HG03045 (cell line): Measurements from ENCODE around the gene TMEM35B.
"Not testable (repeated sequence)": the region's sequence is repeated elsewhere in the genome, so short reads cannot be mapped to it uniquely, and the experiment has no call there.

Experiments
- ATAC-seq: cut with Tn5 transposase; IDR thresholded peaks from one replicate; pipeline ENCODE4 v1.9.1; 2021; ENCODE audit warnings: mild to moderate bottlenecking, moderate library complexity; ENCODE audit not compliant: unreplicated experiment

TMEM35B gene

DNA sequence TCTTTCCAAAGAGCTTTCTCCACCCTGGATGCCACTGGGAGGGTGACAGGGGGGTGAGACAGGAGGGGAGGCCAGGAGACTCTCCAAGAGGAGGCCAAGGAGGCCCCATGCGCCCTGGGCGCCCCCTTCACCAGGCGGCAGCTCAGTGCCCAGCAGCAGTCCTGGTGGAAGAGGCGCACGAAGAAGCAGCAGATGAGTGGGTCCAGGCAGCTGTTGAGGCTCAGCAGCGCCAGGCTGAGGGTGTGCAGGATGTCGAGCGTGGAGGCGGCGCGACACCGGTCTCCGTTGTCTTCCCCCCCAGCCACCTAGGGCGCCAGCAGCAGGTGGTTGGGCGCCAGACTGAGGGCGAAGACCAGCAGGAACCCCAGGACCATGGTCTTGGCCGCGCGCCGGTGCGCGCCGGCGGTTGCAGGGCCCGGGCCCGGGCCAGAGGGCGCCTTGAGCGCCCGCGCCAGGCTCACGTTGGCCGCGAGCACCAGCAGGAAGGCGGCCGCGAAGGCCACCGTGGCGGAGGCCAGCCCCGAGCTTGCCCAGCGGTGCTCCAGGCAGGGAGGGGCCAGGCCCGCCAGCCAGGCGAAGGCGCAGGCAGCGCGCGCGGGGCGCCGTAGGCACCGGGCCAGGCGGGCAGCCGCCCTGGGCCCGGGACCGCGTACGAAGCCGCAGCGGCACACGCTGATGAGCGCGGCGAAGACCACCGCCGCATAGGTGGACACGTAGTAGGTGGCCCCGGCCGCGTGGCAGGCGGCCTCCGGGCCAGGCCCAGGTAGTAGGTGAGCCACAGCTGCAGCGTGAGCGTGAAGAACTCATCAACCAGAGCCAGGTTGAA, 8.6 kb downstream of the TMEM35B start:
- no peak for ATAC-seq

DNA sequence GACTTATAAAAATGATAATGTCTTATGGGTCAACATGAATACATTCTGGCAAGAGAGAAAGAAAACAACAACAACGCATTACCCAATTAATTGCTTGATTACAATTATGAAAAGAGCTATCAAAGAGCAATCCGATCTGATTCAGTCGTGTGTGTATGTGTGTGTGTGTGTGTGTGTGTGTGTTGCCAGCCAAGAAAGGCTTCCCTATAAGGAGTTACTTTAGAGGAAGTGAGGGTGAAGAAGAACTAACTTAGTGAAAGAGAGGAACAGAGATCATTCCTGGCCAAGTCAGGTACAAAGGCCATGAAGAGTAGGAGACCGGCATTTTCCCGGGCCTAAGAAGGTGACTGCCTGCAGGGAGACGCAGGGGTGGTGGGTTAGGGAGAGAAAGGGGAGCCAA, 9.4 kb downstream of the TMEM35B start:
- no peak for ATAC-seq

DNA sequence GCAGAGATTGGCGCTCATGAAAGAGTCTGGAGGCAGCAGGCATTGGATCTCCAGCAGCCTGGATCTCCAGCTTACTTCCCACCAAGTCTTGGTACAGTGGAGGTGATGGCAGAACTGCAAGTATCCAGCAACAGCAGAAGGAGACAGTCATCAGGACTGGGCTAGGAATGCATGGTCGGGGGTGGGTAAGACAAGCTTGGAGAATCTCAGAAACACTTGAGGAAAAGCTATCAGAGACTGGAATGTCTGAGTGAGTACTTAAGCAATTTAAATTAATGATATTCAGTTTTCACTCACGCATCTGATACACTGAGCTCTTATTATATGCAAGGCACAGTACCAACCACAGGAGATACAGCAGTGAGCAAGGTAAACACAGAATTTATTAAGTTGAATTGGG, 9.8 kb downstream of the TMEM35B start:
- no peak for ATAC-seq

DNA sequence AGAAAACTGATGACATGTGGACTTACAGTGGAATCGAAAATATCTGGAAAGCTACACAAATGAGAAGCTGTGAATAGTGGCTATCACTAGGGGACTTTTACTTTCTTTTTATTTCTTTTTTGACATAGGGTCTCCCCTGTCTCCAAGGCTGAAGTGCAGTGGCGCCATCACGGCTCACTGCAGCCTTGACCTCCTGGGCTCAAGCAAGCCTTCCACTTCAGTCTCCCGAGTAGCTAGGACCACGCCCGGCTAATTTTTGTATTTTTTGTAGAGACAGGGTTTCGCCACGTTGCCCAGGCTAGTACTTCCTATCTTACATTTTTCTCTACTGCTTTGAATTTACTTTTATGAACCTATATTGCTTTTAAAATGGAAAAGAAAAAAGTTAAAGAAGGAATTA, 10.5 kb downstream of the TMEM35B start:
- ATAC-seq = no peak

DNA sequence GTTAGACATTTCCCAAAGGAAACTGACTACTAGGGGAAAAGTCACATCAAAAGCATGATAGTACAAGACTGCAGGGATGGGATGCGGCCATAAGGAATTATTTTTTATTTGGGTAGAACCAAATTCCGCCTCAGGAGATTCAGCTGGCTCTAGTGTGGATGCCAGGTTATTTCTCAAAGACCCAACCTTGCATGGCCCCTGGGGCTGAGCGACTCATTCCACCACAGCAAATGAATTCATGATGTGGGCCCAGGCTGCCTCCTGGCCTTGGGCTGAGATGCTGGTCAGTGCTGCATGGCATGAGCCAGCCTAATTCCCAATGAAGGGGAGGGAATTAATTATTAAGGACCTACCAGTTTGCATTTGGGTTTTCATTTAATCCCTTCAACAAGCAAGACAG, 11.8 kb downstream of the TMEM35B start:
- no peak for ATAC-seq

DNA sequence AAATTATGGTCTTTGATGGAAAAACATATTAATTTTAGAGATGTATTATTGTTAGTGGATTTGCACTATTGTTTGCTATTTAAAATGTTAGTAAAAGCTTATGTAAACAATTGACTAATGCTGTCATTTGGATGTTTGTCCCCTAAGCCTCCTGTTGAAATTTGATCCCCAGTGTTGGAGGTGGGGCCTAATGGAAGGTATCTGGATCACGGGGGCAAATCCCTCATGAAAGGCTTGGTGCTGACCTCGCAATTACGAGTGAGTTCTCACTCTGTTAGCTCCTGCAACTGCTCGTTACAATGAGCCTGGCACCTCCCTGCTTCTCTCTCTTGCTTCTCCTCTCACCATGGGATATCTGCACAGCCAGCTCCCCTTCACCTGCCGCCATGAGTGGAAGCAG, 14.3 kb downstream of the TMEM35B start:
- no peak for ATAC-seq

DNA sequence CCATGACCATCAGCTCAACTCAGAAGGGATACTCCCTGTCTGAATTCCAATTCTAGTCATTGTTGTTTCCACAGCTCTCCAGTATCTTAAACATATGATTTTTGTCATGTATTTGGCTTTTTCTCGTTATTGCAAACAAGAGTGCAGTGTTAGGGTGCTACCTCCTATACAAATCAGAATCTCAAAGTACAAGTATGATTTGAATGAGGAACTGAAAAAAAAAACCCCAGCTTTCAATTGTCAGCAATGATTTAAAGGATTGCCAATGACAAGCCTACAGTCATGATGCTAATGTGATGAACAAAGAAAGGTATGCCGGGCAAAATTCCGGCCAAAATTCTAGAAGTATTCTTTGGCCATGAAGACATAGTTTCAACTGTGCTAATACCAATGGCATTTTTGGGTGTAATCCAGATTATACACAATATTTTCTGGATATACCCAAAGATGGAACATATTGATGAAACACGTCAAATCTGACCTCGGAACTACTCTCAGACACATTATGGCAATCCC, 14.9 kb downstream of the TMEM35B start:
- no peak for ATAC-seq

DNA sequence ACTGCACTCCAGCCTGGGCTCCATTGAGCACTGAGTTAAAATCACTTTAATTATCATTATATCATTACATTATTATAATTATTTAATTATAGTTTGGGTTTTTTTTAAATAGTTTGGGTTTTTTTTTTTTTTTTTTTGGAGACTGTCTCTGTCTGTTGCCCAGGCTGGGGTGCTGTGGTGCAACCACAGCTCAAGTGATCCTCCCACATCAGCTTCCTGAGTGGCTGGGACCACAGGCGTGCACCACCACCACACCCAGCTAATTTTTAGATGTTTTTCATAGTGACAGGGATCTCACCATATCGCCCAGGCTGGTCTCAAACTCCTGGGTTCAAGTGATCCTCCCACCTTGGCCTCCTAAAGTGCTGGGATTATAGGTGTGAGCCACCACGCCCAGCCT, 16.9 kb downstream of the TMEM35B start:
- not testable (repeated sequence) for ATAC-seq

DNA sequence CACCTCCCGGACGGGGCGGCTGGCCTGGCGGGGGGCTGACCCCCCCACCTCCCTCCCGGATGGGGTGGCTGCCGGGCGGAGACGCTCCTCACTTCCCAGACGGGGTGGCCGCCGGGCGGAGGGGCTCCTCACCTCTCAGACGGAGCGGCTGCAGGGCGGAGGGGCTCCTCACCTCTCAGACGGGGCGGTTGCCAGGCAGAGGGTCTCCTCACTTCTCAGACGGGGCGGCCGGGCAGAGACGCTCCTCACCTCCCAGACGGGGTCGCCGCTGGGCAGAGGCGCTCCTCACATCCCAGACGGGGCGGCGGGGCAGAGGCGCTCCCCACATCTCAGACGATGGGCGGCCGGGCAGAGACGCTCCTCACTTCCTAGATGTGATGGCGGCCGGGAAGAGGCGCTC, 17.5 kb downstream of the TMEM35B start:
- ATAC-seq = not testable (repeated sequence)

DNA sequence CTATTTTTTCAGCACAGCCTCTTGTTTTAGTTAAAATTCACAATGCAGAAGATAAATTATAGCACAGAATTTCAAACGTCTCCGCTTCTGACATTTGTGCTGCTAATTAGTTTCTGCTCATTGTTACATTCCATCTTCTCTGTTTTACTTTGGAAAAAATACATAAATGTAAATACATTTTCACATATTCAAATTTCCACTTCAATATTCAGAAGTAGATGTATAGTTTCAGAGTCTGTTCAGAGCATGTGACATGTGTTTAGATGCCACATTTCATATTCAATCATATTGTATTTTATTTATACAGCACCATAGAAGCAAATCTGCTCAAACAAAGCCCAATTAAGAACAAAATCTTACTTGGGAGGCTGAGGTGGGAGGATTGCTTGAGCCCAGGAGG, 19.6 kb downstream of the TMEM35B start:
- ATAC-seq = no peak

DNA sequence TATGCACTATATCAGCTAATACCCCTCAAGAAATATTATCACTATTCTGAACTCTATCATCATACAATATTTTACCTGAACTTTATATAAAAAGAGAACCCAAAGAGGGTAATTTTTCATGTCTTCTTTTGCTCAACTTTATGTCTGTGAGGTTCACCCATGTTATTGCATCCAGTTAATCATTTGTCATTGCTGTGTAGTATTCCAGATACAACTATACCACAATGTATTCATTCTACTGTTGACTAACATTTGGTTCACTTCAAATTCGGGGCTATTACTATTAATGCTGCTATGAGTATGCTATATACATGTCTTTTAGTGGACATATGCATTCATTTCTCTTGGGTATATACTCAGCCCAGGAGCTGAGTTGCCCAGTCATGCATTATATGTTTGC, 34.7 kb downstream of the TMEM35B start:
- ATAC-seq = no peak

DNA sequence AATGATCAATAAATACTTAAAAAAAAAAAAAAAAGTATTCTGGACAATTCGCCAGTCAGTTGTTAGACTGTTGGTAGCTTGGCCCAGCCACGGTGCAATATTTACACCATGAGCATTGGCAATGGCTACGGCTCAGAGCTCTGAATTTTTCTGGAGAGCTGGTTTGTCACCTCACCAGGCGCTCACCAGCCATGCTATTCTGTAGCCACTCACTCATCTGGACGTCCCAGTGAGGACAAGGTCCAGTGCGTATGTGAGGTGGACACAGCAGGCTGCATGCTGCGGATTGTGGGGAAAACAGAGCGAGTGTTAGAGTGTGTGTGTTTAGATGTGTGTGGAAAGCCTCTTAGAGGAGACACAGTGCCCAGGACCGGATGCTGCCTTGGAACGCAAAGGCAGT, 36.4 kb downstream of the TMEM35B start:
- not testable (repeated sequence) for ATAC-seq

DNA sequence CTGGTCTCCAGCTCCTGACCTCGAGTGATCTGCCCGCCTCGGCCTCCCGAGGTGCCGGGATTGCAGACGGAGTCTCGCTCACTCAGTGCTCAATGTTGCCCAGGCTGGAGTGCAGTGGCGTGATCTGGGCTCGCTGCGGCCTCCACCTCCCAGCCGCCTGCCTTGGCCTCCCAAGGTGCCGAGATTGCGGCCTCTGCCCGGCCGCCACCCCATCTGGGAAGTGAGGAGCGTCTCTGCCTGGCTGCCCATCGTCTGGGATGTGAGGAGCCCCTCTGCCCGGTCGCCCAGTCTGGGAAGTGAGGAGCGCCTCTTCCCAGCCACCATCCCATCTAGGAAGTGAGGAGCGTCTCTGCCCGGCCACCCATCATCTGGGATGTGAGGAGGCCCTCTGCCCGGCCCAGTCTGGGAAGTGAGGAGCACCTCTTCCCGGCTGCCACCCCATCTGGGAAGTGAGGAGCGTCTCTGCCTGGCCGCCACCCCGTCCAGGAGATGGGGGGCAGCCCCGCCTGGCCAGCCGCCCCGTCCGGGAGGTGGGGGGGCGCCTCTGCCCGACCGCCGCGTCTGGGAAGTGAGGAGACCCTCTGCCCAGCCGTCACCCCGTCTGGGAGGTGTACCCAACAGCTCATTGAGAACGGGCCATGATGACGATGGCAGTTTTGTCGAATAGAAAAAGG, 37.4 kb downstream of the TMEM35B start:
- not testable (repeated sequence) for ATAC-seq

DNA sequence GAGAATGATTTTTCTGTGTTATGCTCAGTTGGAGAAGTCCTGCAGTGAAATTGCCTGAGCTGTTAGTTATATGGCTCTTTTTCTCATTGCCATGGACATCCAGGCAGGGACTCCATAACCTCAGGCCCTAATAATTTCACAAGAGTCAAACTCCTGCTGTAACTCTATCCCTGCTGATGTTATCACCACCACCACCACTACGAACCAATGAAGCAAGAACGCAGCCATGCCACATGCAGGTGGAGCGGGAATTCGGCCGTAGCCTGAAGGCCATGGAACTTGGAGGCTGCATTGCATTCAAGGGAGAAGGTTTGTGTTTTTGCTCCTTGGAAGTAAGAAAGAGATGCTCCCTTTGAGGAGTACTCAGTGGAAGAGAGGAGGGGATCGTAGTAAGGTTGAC, 38.9 kb downstream of the TMEM35B start:
- ATAC-seq = no peak

DNA sequence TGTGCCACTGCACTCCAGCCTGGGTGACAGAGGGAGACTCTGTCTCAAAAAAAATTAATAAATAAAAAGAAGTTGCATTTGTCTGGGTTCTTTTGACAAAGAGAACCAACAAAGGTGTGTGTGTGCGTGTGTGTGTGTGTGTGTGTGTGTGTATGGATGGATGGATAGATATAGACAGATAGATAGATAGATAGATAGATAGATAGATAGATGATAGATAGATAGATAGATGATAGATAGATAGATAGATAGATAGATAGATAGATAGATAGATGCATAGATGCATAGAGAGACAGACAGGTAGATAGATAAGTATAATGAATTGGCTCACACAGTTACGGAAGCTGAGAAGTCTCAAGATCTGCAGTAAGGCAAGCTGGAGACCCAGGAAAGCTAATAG, 43.3 kb downstream of the TMEM35B start:
- not testable (repeated sequence) for ATAC-seq
